DLD1 (cell line): ENCODE data around the gene IDI1.
"Not testable (repeated sequence)": the region's sequence is repeated elsewhere in the genome, so short reads cannot be mapped to it uniquely, and the experiment has no call there.

Source experiments
- in situ Hi-C: cut with HindIII; loops from 2 replicates; pipeline ENCODE4 v1.10.0; 2017; ENCODE audit warnings: low sequenced_read_pairs

The IDI1 gene

DNA sequence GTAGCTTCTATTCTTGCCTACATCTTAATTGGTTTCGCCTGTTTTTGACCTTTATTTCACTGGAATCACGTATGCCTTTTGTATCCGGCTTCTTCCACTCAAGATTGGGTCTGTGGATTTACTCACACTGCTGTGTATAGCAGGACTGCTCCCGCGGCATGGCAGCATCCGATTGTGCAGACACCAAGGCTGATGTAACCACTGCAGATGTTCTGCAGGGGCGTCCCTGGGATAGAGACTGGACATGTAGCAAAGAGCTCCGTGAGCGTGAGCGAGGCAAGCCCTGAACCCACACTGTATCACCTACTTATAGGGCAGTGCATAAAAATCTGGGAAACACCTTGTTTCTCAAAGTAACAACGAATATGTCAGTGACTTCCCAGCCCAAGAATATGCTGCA, 11.8 kb downstream of the IDI1 start:
- in situ Hi-C loops, result no loop called here

DNA sequence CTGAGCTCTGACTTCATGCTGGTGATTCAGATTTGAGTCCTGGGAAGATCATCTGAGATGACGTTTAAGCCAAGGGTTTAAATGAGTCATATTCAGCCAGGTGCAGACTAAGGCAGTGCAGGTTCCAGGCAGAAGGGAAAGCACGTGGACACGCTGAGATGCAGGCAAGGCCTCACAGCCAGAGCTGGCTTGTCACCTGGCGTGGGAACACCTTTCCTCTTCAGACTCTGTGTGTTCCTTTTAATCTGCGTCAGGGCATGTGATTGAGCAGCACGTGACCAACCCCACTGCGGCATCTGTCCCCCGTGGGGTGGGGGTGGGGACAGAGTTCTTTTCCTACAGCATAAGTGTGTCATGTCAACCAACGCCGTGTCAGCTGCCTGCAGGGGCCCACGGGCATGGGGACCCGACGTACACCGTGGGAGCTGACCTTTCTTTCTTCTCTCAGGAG, 12.6 kb downstream of the IDI1 start:
- in situ Hi-C loops, result no loop called here

DNA sequence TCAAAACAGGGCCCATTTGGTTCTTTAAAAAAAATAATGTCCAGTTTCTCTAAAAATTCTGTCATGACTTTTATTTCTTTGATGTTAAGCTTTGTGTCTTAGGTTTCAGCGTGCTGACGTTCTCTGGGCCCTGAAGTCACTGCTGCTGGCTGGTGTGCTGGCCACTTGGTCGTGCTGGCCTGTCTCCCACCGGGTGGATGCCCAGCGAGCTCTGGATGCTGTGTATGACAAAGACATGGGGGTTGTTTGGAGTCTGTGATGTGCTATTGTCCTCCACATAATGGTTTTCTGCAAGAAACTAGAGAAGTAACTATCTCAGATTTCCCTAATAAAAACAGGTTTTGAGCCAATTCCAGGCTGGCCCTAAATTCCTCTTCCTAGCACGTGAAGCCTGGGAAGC, 13.7 kb downstream of the IDI1 start:
- in situ Hi-C loops, result no loop called here

DNA sequence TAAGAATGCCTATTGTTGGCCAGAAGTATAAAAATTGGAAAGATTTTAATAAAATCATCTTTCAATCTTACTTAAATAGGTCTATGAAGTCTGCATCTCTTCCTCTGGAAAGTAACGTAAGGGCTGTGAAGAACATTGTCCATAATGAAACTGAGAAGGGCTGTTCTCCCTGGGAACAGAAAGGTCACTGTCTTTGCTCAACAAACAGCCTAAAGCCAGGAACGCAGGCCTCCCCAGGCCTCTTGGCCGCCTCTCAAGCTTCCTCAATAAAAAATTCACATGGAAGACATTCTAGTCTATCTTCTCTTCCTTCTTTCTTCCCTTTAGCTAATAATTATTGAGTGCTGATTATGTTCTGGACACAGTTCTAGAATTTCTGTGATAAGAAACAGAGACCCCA, 14.2 kb downstream of the IDI1 start:
- in situ Hi-C loops, result no loop called here

DNA sequence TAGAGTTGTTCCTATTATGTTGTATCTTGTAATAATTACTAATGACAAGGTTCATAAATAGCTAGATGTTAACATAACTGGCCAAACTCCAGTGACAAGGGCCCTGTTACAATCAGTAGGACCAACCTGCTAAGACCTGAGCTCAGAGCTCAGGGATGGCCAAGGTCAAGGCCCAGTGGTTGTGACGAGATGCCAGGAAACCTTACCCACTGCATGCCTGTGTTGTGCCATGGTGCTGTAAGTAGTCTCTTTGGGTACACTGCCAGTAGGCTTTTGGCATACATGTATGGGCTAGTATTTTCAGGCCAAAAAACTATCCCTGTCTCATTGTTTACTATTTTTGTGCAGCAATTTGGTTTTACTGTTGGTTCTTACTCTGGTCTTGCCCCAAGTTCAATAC, 15.3 kb downstream of the IDI1 start:
- in situ Hi-C loops, result no loop called here

DNA sequence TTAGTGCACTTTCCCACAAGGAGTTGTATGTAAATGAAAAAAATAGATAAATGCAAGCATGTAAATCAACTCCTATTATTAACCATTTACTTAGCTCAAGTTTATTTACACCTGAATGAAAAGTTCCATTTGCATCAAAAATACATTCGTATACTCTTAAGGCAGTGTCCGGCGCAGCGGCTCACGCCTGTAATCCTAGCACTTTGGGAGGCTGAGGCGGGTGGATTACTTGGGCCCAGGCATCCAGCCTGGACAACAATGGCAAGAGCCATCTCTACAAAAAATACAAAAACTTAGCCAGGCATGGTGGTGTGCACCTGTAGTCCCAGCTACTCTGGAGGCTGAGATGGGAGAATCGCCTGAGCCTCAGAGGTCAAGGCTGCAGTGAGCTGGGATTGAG, 19.1 kb downstream of the IDI1 start:
- in situ Hi-C loops, result no loop called here

DNA sequence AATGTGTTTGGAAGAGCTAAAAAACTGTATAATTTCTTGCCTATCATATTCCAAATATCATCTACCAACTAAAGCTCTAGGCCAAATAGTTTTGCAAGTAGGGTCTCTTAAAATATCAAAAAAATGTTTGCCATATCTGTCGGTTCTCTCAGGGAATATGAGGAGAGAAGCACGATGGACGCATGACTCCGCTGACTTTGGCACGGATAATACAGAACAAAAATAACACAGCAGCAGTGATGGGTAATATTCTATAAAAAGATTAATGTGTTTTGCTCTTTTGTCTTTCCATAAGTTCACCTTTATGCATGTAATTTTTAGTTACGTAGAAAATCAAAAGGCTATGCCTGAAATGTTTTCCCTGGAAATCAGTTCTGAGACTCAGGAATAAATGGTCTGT, 22.3 kb downstream of the IDI1 start:
- in situ Hi-C loops, result no loop called here

DNA sequence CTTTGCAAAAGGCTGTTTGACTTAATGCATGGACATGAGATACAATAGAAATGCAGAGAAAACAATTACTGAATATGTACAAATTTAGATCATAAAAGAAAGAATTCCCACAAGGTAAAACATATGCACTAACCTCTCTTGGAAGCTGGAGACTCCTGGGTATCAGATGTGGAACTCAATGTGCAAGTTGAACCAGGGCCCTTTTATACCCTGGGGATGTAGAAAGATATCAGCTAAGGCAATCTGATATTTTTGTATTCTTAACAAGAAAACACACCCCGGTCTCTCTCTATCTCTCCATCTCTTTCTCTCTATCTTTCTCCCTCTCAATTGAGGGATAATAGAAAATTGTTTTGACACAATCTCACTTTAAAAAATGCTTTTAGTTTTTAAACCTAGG, 23.2 kb downstream of the IDI1 start, which contains the start of gene IDI2:
TSS of gene IDI2 (minus strand) at position 177 of the 400 bp plus-strand sequence. CDS start 1,136 bp downstream, outside the sequence.
- in situ Hi-C loops, result no loop called here

DNA sequence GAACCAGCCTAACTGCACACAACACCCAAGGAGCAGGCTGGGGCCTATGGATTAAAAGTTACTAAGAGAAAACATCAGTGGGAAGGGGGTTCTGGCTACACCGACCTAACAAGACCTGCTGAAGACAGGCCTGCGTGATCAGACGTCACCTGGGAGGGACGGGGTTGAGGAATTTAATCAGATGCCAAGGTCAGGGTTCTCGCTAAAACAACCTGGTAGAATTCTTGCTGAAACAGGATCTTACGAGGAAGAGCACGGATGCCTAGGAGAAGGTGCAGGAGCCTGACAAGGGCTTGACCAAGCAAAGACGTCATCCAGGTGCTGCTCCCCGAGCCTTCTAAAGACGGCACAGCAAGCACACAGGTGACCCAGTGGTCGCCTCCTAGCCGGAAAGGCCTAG, 24.8 kb downstream of the IDI1 start:
- in situ Hi-C loops, result no loop called here

DNA sequence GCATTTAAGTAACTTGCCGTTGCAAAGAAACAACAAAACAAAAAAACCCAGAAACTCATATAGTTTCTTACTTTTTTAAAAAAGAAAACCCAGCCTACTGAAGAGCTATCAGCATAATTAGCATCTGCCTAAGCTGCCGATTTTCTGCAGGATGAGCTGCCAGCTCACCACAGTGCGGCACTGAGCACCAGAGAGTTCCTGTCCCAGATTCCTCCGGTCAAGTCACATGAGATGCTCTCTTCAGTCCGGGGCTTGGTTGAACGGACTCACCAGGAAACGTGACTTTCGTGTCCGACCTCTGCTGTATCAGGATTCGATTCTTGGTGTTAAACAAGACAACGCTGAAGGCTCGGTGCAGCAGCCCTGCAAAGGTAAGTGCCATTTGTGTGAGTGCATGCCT, 26.5 kb downstream of the IDI1 start:
- in situ Hi-C loops, result no loop called here

DNA sequence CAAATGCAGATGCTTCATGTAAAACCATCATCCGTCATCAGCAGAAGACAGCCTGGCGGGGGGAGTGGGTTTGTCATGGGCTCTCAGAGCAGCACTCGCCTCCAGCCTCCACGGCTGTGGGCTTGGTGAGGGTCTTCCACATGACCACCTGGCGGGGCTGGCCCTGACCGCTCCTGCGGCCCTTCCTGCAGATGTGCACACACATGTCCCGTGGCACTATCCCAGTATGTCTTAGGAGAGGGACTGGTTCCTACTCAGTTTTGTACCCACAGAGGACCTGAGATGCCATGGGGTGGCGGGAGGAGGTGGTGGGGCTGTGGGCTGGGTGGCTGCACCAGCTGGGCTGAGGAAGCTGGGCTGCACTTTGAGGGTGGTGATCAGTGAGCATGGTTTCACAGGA, 28.0 kb downstream of the IDI1 start:
- in situ Hi-C loops, result no loop called here

DNA sequence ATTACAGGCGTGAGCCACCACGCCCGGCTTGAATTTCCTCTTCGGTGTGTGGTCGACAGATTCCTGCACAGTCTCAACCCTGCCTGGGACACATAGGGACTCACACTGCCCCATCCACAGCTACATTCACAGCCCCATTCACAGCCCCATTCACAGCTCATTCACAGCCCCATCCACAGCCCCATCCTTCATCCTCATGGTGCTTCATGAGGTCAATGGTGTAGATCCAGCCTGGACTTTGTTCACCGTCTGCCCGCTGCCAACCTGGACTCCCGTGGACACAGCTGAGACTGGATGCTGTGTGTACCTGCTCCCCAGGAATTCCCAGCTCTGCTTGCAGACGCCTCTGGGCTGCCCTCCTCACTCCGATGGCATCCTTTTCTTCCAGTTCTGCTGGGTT, 28.5 kb downstream of the IDI1 start:
- in situ Hi-C loops, result no loop called here

DNA sequence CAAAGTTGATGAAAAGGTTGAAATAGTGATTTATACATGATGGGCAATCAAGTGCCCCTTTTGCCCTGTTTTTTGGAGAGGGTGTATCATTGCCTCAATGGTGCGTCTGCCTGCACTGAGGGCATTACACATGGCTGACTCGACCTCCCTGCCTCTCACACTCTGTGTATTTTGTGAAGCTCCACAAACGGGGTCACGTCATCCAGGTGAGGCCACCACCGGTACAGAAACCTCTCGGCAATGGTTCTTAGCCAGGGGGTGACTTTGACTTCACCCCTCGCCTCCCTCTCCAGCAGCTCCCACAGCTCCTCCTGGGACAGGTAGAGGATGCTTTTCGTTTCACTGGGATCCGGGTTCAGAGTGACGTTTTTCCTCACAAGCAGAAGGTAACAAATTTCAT, 29.6 kb downstream of the IDI1 start:
- in situ Hi-C loops, result no loop called here

DNA sequence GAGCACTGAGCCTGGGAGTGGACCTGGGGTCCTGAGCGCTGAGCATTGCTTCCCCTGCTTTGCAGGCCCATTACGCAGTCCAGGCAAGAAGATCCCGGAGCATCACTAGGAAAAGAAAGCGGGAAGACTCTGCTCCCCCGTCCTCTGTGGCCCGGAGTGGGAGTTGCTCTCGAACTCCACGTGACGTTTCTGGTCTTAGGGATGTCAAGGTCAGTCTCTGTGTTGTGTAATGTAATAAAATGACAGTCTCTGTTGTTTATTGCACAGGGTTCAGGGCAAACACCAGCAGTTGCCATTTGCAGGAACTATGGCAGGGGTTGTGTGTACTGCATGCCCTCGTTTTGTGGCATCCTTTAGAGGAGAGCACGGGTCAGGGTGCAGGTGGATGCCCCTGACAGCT, 33.2 kb downstream of the IDI1 start:
- in situ Hi-C loops, result no loop called here

DNA sequence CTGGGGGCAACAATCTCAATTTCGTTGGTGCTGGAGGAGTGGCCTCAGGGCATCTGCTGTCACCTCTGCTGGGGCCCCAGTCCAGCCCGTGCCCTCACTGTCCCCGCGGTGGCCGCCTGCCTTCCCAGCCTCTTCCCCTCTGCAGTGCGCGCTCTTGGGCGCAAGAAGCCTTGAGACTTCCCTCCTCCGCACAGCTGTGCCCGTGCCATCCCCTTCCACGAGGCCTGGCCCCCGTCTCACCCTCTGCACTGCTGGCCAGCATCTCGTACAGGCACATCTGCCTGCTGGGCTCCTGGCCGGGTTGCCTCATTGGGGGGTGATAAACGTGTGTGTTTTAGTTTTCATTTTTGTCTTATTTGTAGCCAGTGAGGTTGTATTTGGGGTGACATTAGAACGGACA, 37.2 kb downstream of the IDI1 start:
- in situ Hi-C loops, result no loop called here

DNA sequence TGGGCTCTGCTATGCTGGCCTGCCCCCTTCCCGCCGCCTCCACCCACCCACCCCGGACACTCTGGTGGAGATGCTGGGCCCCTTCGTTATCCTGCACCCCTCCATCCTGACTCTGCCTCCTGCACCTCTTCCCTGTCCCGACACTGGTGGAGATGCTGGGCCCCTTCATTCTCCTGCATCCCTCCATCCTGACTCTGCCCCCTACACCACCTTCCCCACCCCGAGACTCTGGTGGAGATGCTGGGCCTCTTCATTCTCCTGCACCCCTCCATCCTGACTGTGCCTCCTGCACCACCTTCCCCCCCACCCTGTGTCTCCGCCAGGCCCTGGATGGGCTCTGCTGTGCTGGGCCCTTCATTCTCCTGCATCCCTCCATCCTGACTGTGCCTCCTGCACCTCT, 38.2 kb downstream of the IDI1 start:
- in situ Hi-C loops, result no loop called here

DNA sequence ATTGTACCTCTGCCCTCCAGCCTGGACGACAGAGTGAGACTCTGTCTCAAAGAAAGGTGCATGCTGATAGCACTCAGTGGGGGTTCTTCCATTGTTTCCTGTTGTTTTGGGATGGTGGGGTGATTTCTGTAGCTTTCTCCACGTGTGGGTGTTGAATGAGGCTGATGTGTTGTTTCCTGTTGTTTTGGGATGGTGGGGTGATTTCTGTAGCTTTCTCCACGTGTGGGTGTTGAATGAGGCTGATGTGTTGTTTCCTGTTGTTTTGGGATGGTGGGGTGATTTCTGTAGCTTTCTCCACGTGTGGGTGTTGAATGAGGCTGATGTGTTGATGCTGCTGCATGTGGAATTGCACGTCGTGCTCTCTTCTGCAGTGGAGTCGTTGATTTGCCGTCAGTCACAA, 39.0 kb downstream of the IDI1 start:
- in situ Hi-C loops, result not testable (repeated sequence)

DNA sequence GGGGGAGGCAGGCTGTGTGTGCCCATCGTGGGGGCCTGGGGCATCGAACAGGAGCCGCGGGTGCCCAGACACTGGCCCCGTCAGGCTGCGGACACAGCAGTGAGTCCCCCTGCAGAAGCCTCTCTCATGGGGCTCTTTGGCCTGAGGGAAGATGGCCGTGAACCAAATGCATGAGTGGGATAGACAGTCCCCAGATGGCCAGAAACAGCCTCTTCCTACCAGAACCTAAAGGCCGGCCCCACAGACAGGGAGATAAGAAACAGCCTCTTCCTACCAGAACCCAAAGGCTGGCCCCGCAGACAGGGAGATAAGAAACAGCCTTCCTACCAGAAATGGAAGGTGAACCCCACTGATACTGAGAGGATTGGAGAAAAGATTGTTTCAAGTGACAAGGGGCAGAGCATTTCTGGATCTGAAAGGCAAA, 39.8 kb downstream of the IDI1 start:
- in situ Hi-C loops, result no loop called here

DNA sequence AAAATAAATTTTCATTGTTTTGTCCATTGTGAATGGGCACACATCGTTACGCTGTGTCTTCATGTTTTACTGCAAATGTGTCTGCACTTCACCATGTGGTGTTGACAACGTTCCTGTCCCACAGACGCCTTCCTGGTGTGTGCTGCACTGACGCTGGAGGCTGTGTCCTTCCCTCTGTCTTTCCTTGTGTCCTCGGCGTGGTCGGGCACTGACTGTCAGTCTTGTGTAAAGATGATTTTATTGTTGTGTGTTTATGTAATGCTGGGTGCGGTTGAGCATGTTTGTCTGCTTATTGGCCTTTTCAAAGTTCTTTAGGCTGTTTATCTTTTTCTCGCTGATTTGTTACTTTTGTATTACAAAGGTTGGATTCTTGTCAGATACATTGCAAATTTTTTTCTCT, 41.3 kb downstream of the IDI1 start:
- in situ Hi-C loops, result no loop called here

DNA sequence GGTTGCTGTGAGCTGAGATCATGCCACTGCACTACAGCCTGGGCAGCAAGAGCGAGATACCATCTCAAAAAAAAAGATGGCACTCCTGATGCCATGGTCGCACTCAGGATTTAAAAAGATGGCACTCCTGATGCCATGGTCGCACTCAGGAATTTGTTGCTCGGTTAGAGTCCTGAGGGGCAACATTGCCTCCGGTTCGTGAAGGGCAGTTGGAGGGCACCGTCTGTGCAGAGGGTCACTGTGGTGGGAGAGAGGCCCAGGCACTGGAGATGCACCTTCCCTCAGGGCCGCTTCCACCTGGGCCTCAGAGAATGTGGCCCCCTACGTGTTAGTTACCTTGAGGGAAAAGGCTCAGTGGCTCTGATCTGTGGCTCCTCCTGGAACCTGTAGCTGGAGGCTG, 42.3 kb downstream of the IDI1 start:
- in situ Hi-C loops, result no loop called here

DNA sequence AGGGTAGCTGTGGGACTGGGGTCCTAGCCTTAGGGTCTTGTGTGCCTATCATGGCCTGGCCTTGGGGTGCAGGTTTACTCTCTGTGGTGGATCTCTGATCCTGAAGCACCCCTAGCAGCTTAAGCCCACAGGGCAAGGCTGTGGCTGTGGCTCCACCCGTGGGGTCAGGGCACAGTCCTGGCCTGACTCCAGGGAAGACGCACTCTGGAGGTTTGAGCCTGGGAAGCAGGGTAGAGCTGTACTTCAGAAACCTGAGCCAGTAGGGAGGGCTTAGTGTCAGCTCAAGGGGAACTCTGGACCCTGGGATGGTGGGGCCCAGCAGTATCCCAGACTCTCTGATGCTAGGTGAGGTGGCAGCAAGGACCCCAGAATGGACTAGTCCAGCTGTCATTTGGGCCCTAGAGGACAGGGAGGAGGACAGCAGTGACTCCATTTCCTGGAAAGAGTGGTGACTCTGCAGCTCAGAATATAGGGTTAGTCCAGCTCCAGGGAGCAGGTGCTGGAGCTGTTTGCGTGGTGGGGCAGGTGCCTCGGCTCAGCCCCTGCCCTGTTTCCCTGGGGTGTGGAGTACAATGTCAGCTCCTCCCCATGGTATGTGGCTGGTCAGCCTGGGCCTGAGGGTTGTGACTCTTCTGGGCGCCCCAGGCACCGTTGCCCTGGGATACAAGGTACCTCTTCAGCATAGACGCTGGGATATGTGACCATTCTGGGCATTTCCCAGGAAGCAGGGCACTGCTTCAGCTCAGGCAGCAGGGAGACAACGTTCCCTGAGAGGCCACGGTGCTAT, 44.8 kb downstream of the IDI1 start:
- in situ Hi-C loops, result no loop called here

DNA sequence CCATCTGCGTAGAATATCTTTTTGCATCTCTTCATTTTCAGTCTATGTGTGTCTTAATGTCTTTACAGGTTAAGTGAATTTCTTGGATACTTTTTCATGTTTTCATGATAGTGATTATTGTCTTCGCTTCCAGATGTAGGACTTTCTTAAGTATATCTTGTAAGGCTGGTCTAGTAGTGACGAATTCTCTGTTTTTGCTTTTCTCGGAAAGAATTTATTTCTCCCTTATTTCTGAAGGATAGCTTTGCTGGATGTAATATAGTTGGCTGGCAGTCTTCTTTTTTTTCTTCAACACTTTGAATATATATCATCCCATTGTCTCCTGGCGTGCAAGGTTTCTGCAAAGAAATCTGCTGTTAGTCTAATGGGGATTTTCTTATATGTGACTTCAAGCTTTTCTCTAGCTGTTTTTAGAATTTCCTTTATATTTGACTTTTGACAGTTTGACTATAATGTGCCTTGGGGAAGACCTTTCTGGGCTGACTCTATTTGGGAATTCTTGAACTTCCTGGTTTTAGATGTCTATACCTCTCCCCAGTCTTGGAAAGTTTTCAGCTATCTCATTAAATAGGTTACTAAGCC, 46.4 kb downstream of the IDI1 start:
- in situ Hi-C loops, result no loop called here
